ENCODE results near the gene LDLRAD2.
"Not testable (repeated sequence)": the region's sequence is repeated elsewhere in the genome, so short reads cannot be mapped to it uniquely, and the experiment has no call there.

LDLRAD2 gene

GRCh38 chr1:21821385-21822019 lies 9.4 kb downstream of the LDLRAD2 start:
- Histone ChIP-seq H3K36me3 (ENCODE audit: control insufficient read depth, insufficient read depth, low read length) (peaks cover 8% of the 10 kb centered on the region), H3K9me3 (ENCODE audit: control insufficient read depth, low read length) (no peaks in the 10 kb centered on the region), H3K4me3 (ENCODE audit: low read length) (no peak overlapping the region), H3K27me3 (ENCODE audit: control insufficient read depth, insufficient read depth, low read length) (no peaks in the 10 kb centered on the region), H3K4me1 (ENCODE audit: control insufficient read depth, insufficient read depth, low read length) (no peaks in the 10 kb centered on the region), H3K9ac (ENCODE audit: low read length) (no peak overlapping the region)

- Histone ChIP-seq H3K4me3 (ENCODE audit: low read length) (no peak overlapping the region), H3K9me3 (ENCODE audit: control insufficient read depth, low read length) (no peaks in the 10 kb centered on the region), H3K36me3 (ENCODE audit: control insufficient read depth, insufficient read depth, low read length) (peaks cover 10% of the 10 kb centered on the region), H3K27me3 (ENCODE audit: control insufficient read depth, insufficient read depth, low read length) (no peaks in the 10 kb centered on the region), H3K9ac (ENCODE audit: low read length) (no peak overlapping the region), H3K4me1 (ENCODE audit: control insufficient read depth, insufficient read depth, low read length) (no peaks in the 10 kb centered on the region)
These were observed 10.3 kb downstream of the LDLRAD2 start for GRCh38 chr1:21822349-21822748.

- H3K9ac ChIP-seq (ENCODE audit: low read length), result no peak overlapping the region
- H3K27me3 ChIP-seq (ENCODE audit: control insufficient read depth, insufficient read depth, low read length), result no peaks in the 10 kb centered on the region
- H3K4me1 ChIP-seq (ENCODE audit: control insufficient read depth, insufficient read depth, low read length), result no peaks in the 10 kb centered on the region
- H3K36me3 ChIP-seq (ENCODE audit: control insufficient read depth, insufficient read depth, low read length), result peaks cover 14% of the 10 kb centered on the region
- H3K4me3 ChIP-seq (ENCODE audit: low read length), result no peak overlapping the region
- H3K9me3 ChIP-seq (ENCODE audit: control insufficient read depth, low read length), result no peaks in the 10 kb centered on the region
These were observed 11.3 kb downstream of the LDLRAD2 start for GRCh38 chr1:21823206-21823979.

GRCh38 chr1:21823980-21824702 lies 12.1 kb downstream of the LDLRAD2 start:
- no peak overlapping the region for H3K9ac ChIP-seq (ENCODE audit: low read length)
- H3K36me3 ChIP-seq (ENCODE audit: control insufficient read depth, insufficient read depth, low read length), result peaks cover 14% of the 10 kb centered on the region
- no peaks in the 10 kb centered on the region for H3K27me3 ChIP-seq (ENCODE audit: control insufficient read depth, insufficient read depth, low read length)
- no peaks in the 10 kb centered on the region for H3K4me1 ChIP-seq (ENCODE audit: control insufficient read depth, insufficient read depth, low read length)
- no peak overlapping the region for H3K4me3 ChIP-seq (ENCODE audit: low read length)
- H3K9me3 ChIP-seq (ENCODE audit: control insufficient read depth, low read length), result no peaks in the 10 kb centered on the region

GRCh38 chr1:21824926-21825325 lies 12.9 kb downstream of the LDLRAD2 start:
- Histone ChIP-seq H3K27me3 (ENCODE audit: control insufficient read depth, insufficient read depth, low read length) (no peaks in the 10 kb centered on the region), H3K4me1 (ENCODE audit: control insufficient read depth, insufficient read depth, low read length) (no peaks in the 10 kb centered on the region), H3K9ac (ENCODE audit: low read length) (no peak overlapping the region), H3K4me3 (ENCODE audit: low read length) (no peak overlapping the region), H3K36me3 (ENCODE audit: control insufficient read depth, insufficient read depth, low read length) (peaks cover 14% of the 10 kb centered on the region), H3K9me3 (ENCODE audit: control insufficient read depth, low read length) (no peaks in the 10 kb centered on the region)

- no peaks in the 10 kb centered on the region for H3K4me1 ChIP-seq (ENCODE audit: control insufficient read depth, insufficient read depth, low read length)
- H3K9ac ChIP-seq (ENCODE audit: low read length), result no peak overlapping the region
- H3K4me3 ChIP-seq (ENCODE audit: low read length), result no peak overlapping the region
- H3K36me3 ChIP-seq (ENCODE audit: control insufficient read depth, insufficient read depth, low read length), result peaks cover 14% of the 10 kb centered on the region
- no peaks in the 10 kb centered on the region for H3K27me3 ChIP-seq (ENCODE audit: control insufficient read depth, insufficient read depth, low read length)
- no peaks in the 10 kb centered on the region for H3K9me3 ChIP-seq (ENCODE audit: control insufficient read depth, low read length)
These were observed 13.3 kb downstream of the LDLRAD2 start for GRCh38 chr1:21825393-21825792.

- H3K27me3 ChIP-seq (ENCODE audit: control insufficient read depth, insufficient read depth, low read length); H3K4me1 ChIP-seq (ENCODE audit: control insufficient read depth, insufficient read depth, low read length); H3K9me3 ChIP-seq (ENCODE audit: control insufficient read depth, low read length); H3K9ac ChIP-seq (ENCODE audit: low read length); H3K4me3 ChIP-seq (ENCODE audit: low read length): not testable (repeated sequence)
- peaks cover 14% of the 10 kb centered on the region for H3K36me3 ChIP-seq (ENCODE audit: control insufficient read depth, insufficient read depth, low read length)
These were observed 14.6 kb downstream of the LDLRAD2 start for GRCh38 chr1:21826694-21827093.

- Histone ChIP-seq H3K36me3 (ENCODE audit: control insufficient read depth, insufficient read depth, low read length) (peaks cover 14% of the 10 kb centered on the region), H3K4me1 (ENCODE audit: control insufficient read depth, insufficient read depth, low read length) (no peaks in the 10 kb centered on the region), H3K9ac (ENCODE audit: low read length) (no peak overlapping the region), H3K27me3 (ENCODE audit: control insufficient read depth, insufficient read depth, low read length) (no peaks in the 10 kb centered on the region), H3K4me3 (ENCODE audit: low read length) (no peak overlapping the region), H3K9me3 (ENCODE audit: control insufficient read depth, low read length) (no peaks in the 10 kb centered on the region)
These were observed 15.1 kb downstream of the LDLRAD2 start for GRCh38 chr1:21827141-21827679.

- Histone ChIP-seq H3K27me3 (ENCODE audit: control insufficient read depth, insufficient read depth, low read length) (no peaks in the 10 kb centered on the region), H3K9me3 (ENCODE audit: control insufficient read depth, low read length) (no peaks in the 10 kb centered on the region), H3K9ac (ENCODE audit: low read length) (no peak overlapping the region), H3K36me3 (ENCODE audit: control insufficient read depth, insufficient read depth, low read length) (peaks cover 19% of the 10 kb centered on the region), H3K4me1 (ENCODE audit: control insufficient read depth, insufficient read depth, low read length) (no peaks in the 10 kb centered on the region), H3K4me3 (ENCODE audit: low read length) (no peak overlapping the region)
These were observed 16.0 kb downstream of the LDLRAD2 start for GRCh38 chr1:21828075-21828474.

- peaks cover 20% of the 10 kb centered on the region for H3K36me3 ChIP-seq (ENCODE audit: control insufficient read depth, insufficient read depth, low read length)
- H3K9ac ChIP-seq (ENCODE audit: low read length), result no peak overlapping the region
- no peaks in the 10 kb centered on the region for H3K27me3 ChIP-seq (ENCODE audit: control insufficient read depth, insufficient read depth, low read length)
- H3K4me1 ChIP-seq (ENCODE audit: control insufficient read depth, insufficient read depth, low read length), result no peaks in the 10 kb centered on the region
- no peak overlapping the region for H3K4me3 ChIP-seq (ENCODE audit: low read length)
- H3K9me3 ChIP-seq (ENCODE audit: control insufficient read depth, low read length), result no peaks in the 10 kb centered on the region
These were observed 16.6 kb downstream of the LDLRAD2 start for GRCh38 chr1:21828506-21829210.

GRCh38 chr1:21829294-21829693 lies 17.2 kb downstream of the LDLRAD2 start:
- Histone ChIP-seq H3K9me3 (ENCODE audit: control insufficient read depth, low read length) (no peaks in the 10 kb centered on the region), H3K36me3 (ENCODE audit: control insufficient read depth, insufficient read depth, low read length) (peaks cover 18% of the 10 kb centered on the region)

More at GRCh38 chr1:21829294-21829693, 17.2 kb downstream of the LDLRAD2 start:
- no peak overlapping the region for H3K4me3 ChIP-seq (ENCODE audit: low read length)
- no peaks in the 10 kb centered on the region for H3K27me3 ChIP-seq (ENCODE audit: control insufficient read depth, insufficient read depth, low read length)
- no peak overlapping the region for H3K9ac ChIP-seq (ENCODE audit: low read length)
- H3K4me1 ChIP-seq (ENCODE audit: control insufficient read depth, insufficient read depth, low read length), result no peaks in the 10 kb centered on the region
